HepG2 (cell line): ENCODE data around the gene USP5. TPM values are rescaled to one million over a fixed set of nuclear protein-coding genes. Genes with fewer than 3 reads are reported as not detected.

Experiments
- ATF1 ChIP-seq: IDR thresholded peaks from 2 replicates; pipeline ENCODE4 v1.6.1; 2016; ENCODE audit warnings: mild to moderate bottlenecking, control low read depth
- CHCHD3 ChIP-seq: sonication (generic); formaldehyde crosslinking; IDR thresholded peaks from 2 replicates; pipeline ENCODE4 v1.8.0; 2022; ENCODE audit warnings: mild to moderate bottlenecking, missing genetic modification reagents, moderate library complexity
- DNMT1 ChIP-seq: sonication (generic); formaldehyde crosslinking; IDR thresholded peaks from 2 replicates; pipeline ENCODE4 v1.5.1; 2020; ENCODE audit warnings: mild to moderate bottlenecking, missing genetic modification reagents
- DPF2 ChIP-seq: sonication (generic); formaldehyde crosslinking; IDR thresholded peaks from 2 replicates; pipeline ENCODE4 v1.4.0; 2020; ENCODE audit warnings: mild to moderate bottlenecking, low read depth, missing genetic modification reagents, borderline replicate concordance
- EED ChIP-seq: sonication (generic); formaldehyde crosslinking; IDR thresholded peaks from 2 replicates; pipeline ENCODE4 v1.5.0; 2020; ENCODE audit warnings: mild to moderate bottlenecking, missing genetic modification reagents
- ELK4 ChIP-seq: sonication (generic); formaldehyde crosslinking; IDR thresholded peaks from 2 replicates; pipeline ENCODE4 v1.9.0; 2021; ENCODE audit warnings: missing genetic modification reagents, borderline replicate concordance
- EZH2 ChIP-seq: conservative IDR thresholded peaks from 2 replicates; pipeline ENCODE4 v1.6.1; 2012; ENCODE audit warnings: mild to moderate bottlenecking, low read depth, low read length, moderate library complexity
- MIER3 ChIP-seq: IDR thresholded peaks from 2 replicates; pipeline ENCODE4 v1.6.1; 2016; ENCODE audit warnings: missing compliant biosample characterization, borderline replicate concordance
- PHF21A ChIP-seq: sonication (generic); formaldehyde crosslinking; IDR thresholded peaks from 2 replicates; pipeline ENCODE4 v1.5.0; 2020; ENCODE audit warnings: mild to moderate bottlenecking, missing genetic modification reagents
- RBM22 ChIP-seq: fragments of 200-400 bp; formaldehyde crosslinking; optimal IDR thresholded peaks from 2 replicates; pipeline ENCODE3; 2017; ENCODE audit warnings: mild to moderate bottlenecking, low read length, moderate library complexity
- SIX1 ChIP-seq: sonication (generic); formaldehyde crosslinking; IDR thresholded peaks from 2 replicates; pipeline ENCODE4 v1.4.0; 2020; ENCODE audit warnings: missing genetic modification reagents, borderline replicate concordance
- USF2 ChIP-seq, 2 experiments: sonication (generic) in 1 of 2; formaldehyde crosslinking in 1 of 2; IDR thresholded peaks; 2 replicates each; pipeline versions ENCODE4 v1.5.1 to v1.6.1; 2011 to 2020; ENCODE audit warnings: borderline replicate concordance in 1 of 2, low read depth in 1 of 2, low read length in 1 of 2, mild to moderate bottlenecking in 1 of 2, missing genetic modification reagents in 1 of 2, moderate library complexity in 1 of 2
- ZBTB40 ChIP-seq, 2 experiments: fragments of 450-650 bp in 1 of 2; sonication (generic) in 1 of 2; formaldehyde crosslinking in 1 of 2; IDR thresholded peaks; 2 replicates each; pipeline versions ENCODE4 v1.6.1 to v1.8.0; 2016 to 2022; ENCODE audit warnings: antibody characterized with exemption in 1 of 2, mild to moderate bottlenecking in 1 of 2, missing genetic modification reagents in 1 of 2
- ZEB1 ChIP-seq: IDR thresholded peaks from 2 replicates; pipeline ENCODE4 v1.6.1; 2012; ENCODE audit warnings: mild to moderate bottlenecking, low read depth, inconsistent platforms; ENCODE audit not compliant: insufficient replicate concordance
- ZNF740 ChIP-seq: sonication (generic); formaldehyde crosslinking; IDR thresholded peaks from 2 replicates; pipeline ENCODE4 v1.4.0; 2020; ENCODE audit warnings: missing genetic modification reagents
- polyA plus RNA-seq, 8 experiments: library from polyadenylated mRNA; depleted of rRNA in 3 of 8; stranded (reverse) in 7 of 8; unstranded in 1 of 8; fragments of >200 nt; fragmentation: Illumina TruSeq in 4 of 8; extraction: Trizol in 4 of 8; gene quantifications; 2 replicates each; pipeline versions ENCODE4 v1.2.1 to v1.2.3, GENCODE V29; 2011 to 2016; ENCODE audit warnings: low read depth in 4 of 8, missing spikeins in 1 of 8, mixed read lengths in 1 of 8; ENCODE audit not compliant: insufficient read depth in 1 of 8
- total RNA-seq, 5 experiments: library from RNA; depleted of rRNA; stranded (reverse); fragments of >200 nt; fragmentation: Illumina TruSeq; extraction: Trizol; gene quantifications; 2 replicates each; pipeline ENCODE4 v1.2.3, GENCODE V29; 2016; ENCODE audit warnings: low read depth in 1 of 5

Gene USP5
- total and polyA plus RNA-seq, 2 of the 13 experiments (the other 11 are each of a cell fraction or from before 2014, with no cell fraction given) = 39.6 to 56.0 TPM

- TF ChIP-seq ZBTB40 (IDR thresholded peaks at IDR 0.05) = no peak
- no peak; the same call in 1 of the 2 replicates for TF ChIP-seq ZBTB40 (CRISPR knock-in tag; IDR thresholded peaks at IDR 0.05)
- no peak for TF ChIP-seq ZNF740 (CRISPR knock-in tag)
- TF ChIP-seq MIER3 (CRISPR knock-in tag) = no peak
- TF ChIP-seq DNMT1 = no peak
- peak; percentile 61; the same call in 1 of the 2 replicates for TF ChIP-seq PHF21A (CRISPR knock-in tag)
- no peak for TF ChIP-seq USF2 (IDR thresholded peaks at IDR 0.05; ENCODE audit: low read depth, low read length)
- no peak for TF ChIP-seq USF2 (CRISPR knock-in tag; IDR thresholded peaks at IDR 0.05; ENCODE audit: borderline replicate concordance)
- no peak for TF ChIP-seq ZEB1
- no peak for TF ChIP-seq EED (CRISPR knock-in tag)
- TF ChIP-seq RBM22 = no peak
- no peak for TF ChIP-seq SIX1
- no peak for TF ChIP-seq CHCHD3 (CRISPR knock-in tag)
- no peak for TF ChIP-seq ATF1
- TF ChIP-seq DPF2 = no peak
- no peak for TF ChIP-seq EZH2
- no peak for TF ChIP-seq ELK4 (CRISPR knock-in tag)
Measured at GRCh38 chr12:6873094-6874014, 21.4 kb downstream of the USP5 start, which contains the start of gene SPSB2 (continued).
